HG03103 (cell line): ENCODE results near the gene ZNF222.

Experiments
- ATAC-seq: cut with Tn5 transposase; IDR thresholded peaks from one replicate; pipeline ENCODE4 v1.9.1; 2021; ENCODE audit warnings: low read depth; ENCODE audit not compliant: unreplicated experiment

Gene ZNF222

DNA sequence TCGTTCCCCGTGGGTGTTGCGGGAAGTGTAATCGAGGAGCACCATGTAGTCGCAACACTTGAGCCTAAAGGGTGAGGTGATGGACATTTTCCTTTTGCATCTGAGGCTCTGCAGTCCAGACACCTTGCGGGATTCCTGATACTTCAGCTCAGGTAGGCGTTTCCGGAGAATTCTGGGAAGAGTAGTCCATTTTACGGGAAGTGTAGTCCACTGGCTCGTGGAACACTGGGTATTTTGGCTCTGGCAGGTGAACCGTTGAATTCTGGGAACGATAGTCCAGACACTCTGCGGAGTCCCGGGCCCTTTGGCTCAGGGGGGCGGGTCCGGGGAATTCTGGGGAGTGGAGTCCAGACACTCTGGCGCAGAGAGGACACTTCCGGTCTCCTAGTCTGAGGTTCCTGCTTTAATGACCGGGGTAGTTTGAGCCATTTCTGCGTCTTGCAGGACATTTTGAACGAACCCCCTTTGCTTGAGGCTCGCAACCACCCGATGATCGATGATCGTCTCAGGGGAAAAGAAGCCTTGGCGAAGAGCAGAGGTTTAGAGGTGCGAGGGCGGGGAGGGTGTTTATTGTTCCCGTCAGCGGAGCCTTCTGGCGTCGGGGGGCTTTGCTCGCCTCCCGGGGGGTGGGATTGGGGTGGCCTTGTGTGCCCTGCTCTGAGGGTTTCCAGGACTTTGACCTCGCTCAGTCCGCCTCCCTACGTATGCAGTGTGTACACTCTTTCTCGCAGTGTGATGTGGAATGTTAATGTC, 26.6 kb downstream of the ZNF222 start, which contains the start of gene ZNF223:
TSS of gene ZNF223 (plus strand) at position 387 of the 753 bp plus-strand sequence. CDS start 3,141 bp downstream, outside the sequence.
- no peak for ATAC-seq

DNA sequence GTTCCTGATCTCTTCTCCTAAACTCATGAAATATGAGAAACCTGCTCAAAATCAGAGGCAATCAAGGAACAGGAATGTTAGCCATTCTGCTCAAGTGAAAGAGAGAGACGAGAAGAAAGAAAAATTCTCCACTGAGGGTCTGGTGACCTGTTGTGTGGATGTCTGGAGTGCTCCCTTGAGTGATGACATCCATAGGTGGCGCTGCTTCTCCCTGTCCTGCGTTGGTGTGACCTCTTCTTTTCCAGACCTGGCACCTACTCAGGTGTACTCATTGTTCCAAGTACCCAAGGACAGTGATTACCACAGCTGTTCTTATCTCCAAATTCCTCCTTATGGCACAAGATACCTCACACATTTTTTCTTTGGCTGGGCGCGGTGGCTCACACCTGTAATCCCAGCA, 30.7 kb downstream of the ZNF222 start:
- no peak for ATAC-seq

DNA sequence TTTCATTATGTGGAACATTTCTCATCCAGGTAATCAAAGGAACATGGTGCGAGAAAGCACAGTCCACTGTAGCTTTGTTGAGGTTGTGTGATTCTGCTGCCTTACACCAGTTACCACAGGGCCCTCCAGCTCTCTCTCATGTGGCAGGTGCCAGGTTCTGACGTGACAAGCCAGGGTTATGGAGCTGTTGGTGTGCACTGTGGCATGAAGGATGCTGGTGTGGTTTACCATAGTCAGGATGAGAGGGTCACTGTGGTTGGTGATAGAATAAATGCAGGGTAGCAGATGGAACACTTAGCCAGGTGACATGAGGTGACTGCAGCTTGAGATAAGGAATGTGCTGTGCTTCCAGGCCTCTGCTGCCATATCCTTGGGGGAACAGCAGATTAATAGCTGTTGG, 34.0 kb downstream of the ZNF222 start:
- no peak for ATAC-seq

GRCh38 chr19:44061038-44061437, 35.9 kb downstream of the ZNF222 start:
- ATAC-seq = no peak

GRCh38 chr19:44066305-44066704, 41.1 kb downstream of the ZNF222 start:
- ATAC-seq = no peak

DNA sequence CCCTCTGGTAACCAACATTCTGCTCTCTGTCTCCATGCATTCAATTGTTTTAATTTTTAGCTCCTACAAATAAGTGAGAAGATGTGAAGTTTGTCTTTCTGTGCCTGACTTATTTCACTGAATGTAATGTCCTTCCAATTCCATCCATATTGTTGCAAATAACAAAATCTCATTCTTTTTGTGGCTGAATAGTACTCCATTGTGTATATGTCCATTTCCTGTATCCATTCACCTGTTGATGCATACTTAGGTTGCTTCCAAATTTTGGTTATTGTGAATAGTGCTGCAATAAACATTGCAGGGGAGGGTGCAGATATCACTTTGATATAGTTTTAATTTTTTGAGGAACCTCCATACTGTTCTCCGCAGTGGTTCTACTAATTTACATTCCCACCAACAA, 44.2 kb downstream of the ZNF222 start:
- no peak for ATAC-seq

- ATAC-seq = peak; percentile 93
These were observed 46.8 kb downstream of the ZNF222 start, which contains the start of gene ZNF284 for GRCh38 chr19:44071824-44072542. TSS of gene ZNF284 (plus strand) at chr19:44072159. CDS start at chr19:44076390, 4,231 bp downstream.

DNA sequence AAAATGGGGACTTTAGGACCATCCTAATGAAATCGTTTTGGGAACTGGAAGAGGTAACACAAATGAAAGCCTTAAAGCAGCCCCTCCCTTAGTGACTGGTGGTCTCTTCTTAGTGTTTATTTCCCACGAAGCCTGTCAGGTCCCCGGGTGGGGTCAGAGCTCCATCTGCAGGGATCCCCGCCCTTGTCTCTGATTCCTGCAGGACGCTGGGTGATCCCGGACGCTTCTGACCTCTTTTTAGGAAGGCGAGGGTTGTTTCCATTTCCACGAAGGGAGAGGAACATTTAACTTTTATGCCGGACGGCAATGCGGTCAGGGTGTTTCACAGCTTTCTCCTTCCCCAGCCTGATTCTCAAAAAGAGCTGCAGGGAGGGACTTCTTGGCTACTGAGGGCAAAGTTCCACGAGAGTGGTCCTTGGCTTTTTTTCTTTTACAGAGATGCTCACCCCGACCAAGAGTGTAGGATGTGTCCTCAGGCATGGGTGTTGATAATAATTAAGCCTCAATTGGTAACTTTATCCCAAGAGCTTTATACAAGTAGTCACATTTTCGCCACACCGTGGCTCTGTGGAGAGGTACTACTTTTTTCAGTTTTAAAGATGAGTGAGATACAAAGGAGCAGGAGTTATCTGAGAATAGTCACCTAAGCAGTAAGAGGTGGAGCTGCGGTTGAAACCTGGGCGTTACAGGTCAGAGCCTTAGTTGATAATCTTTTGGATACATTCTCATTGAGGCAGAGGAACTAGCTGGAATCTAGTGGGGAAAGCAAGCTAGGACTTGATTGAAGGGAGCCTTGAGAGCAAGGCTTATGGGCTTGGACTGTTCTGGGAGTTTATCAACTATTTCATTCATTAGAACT, 47.6 kb downstream of the ZNF222 start:
- ATAC-seq = no peak

DNA sequence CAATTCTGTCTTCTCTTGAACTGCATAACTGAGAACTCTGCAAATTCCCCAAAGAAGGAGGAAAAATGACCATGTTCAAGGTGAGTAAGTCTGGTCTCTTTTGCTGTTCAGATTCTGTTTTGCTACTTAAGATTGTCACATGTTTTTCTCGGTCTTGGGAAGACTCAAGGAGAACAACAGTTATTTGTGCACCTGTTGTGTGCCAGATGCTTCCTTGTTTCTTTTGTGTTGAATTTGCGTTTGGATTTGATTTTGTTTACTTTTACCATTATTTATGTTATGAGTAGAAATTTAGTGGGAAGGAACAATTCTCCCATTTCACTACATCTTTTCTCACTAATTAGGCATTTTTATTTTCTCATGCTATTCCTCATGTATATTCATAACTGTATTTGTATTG, 51.1 kb downstream of the ZNF222 start:
- ATAC-seq = no peak
